HG03354 (cell line): ENCODE data around the gene RAB11FIP3.
A peak's percentile ranks its signal among the peaks of the same experiment; 100 is the strongest.

Source experiments
- ATAC-seq: cut with Tn5 transposase; IDR thresholded peaks from one replicate; pipeline ENCODE4 v1.9.1; 2021; ENCODE audit warnings: mild to moderate bottlenecking; ENCODE audit not compliant: unreplicated experiment, poor library complexity, severe bottlenecking

RAB11FIP3 gene

GRCh38 chr16:569445-570254, 144.2 kb downstream of the RAB11FIP3 start, which contains the start of gene PIGQ:
TSS of gene PIGQ (plus strand) at chr16:569968. CDS start at chr16:574075, 4,107 bp downstream.
- ATAC-seq = peak; percentile 57
